ENCODE results near the gene MAP4K2. TPM values are rescaled to one million over a fixed set of nuclear protein-coding genes. Genes with fewer than 3 reads are reported as not detected.

MAP4K2 gene
- total and polyA plus RNA-seq, 2 of the 8 experiments (the other 6 are each of a cell fraction or from before 2014, with no cell fraction given): 20.1 to 20.7 TPM

DNA sequence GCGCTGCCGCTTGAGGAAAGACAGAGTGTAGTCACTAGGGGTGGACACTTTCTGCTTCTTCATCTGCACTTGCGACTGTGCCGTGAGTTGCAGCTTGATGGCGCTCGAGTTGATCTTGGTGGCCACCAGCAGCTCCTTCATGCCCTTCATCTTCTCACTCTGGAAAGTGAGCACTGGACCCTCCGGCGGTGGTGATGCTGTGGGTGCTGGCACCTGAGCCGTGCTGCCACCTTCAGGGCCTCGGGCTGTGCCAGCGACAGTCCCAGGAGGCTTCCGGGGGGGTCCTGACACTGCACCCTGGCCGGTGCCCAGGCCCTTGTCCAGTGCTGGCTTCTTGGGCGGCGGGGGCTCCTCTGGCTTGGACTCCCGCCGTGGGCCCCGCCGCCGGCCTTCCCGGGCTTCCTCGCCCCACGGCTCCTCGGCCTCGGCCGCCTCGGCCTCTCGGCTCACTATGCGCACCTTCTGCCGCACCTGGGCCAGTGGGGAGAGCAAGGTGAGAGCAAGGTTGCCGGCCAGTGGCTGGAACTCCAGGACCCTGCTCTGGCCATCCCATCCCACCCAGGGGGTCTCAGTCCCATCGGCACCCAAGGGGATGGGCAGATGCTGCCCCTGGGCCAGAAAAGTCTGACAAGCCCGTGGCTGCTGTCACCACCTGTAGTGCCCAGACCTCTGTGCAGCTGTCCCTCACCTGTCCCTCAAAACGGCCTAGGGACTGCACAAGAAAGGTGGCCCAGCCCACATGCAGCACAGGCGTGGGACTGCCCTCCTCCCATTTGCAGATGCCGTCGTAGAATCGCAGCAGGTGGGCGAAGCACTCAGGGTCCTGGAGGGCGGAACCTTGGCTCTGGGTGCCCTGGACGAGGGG lies 1.6 kb upstream of the MAP4K2 start:
- Histone ChIP-seq H3K9ac (replicated peaks in 1 of 4; ENCODE audit: extremely low read depth in 1 of 4, low read depth in 3 of 4, low read length in 3 of 4) (no peak overlapping the region), H3K27ac (ENCODE audit: low read depth, low read length) (0 out of 2 replicates have a peak overlapping the region, but pooled peaks have one; percentile 57)
- FAIRE-seq: no peak

More for the DNA sequence above, 1.6 kb upstream of the MAP4K2 start:
- Histone ChIP-seq H3K4me1 (replicated peaks in 1 of 4; ENCODE audit: control insufficient read depth in 3 of 4, insufficient read depth in 4 of 4, low read length in 3 of 4) (peaks cover 0 to 15% (median 8%) of the 10 kb centered on the region in 4 experiments; a peak in 6 of 7 replicates), H3K4ac (replicated peaks; ENCODE audit: insufficient read length, low read depth, low read length) (no peak overlapping the region), H3K56ac (replicated peaks; ENCODE audit: insufficient read length, low read depth, low read length) (no peak overlapping the region), H2AFZ (ENCODE audit: low read length) (no peak overlapping the region), H4K20me1 (replicated peaks in 1 of 2; ENCODE audit: control insufficient read depth in 1 of 2, insufficient read depth in 2 of 2, low read length in 2 of 2) (peaks cover 0 to 11% of the 10 kb centered on the region in 2 experiments), H4K8ac (ENCODE audit: extremely low read depth, insufficient read depth, low read length) (no peak overlapping the region), H2BK120ac (replicated peaks; ENCODE audit: low read depth, low read length) (no peak overlapping the region), H2AK5ac (ENCODE audit: low read depth, low read length) (no peak overlapping the region), H3K9me3 (ENCODE audit: insufficient read depth in 2 of 2, low read depth in 1 of 2, low read length in 1 of 2) (no peaks in the 10 kb centered on the region), H4K5ac (ENCODE audit: insufficient read length, low read depth, low read length) (no peak overlapping the region), H3K23me2 (ENCODE audit: low read depth, low read length) (peaks cover 13% of the 10 kb centered on the region; the same call in 1 of the 2 replicates), H3K18ac (ENCODE audit: extremely low read depth, low read length) (no peak overlapping the region), H3K79me1 (ENCODE audit: low read depth, low read length) (peaks cover 2% of the 10 kb centered on the region), H2BK12ac (ENCODE audit: low read depth, low read length) (no peak overlapping the region), H3K14ac (ENCODE audit: insufficient read length) (no peak overlapping the region), H2BK15ac (ENCODE audit: low read length) (no peak overlapping the region), H2BK5ac (ENCODE audit: low read depth, low read length) (no peak overlapping the region), H3K79me2 (ENCODE audit: control insufficient read depth in 1 of 2, insufficient read depth in 2 of 2, low read length in 2 of 2) (no peaks in the 10 kb centered on the region; a peak in 1 of 4 replicates), H3K36me3 (ENCODE audit: control insufficient read depth in 2 of 4, insufficient read depth in 4 of 4, low read length in 3 of 4) (peaks cover 7 to 14% (median 10%) of the 10 kb centered on the region in 4 experiments; a peak in 6 of 8 replicates), H3K23ac (ENCODE audit: insufficient read length) (no peak overlapping the region), H3K27me3 (replicated peaks in 1 of 4; ENCODE audit: control insufficient read depth in 3 of 4, extremely low read depth in 1 of 4, insufficient read depth in 3 of 4, low read length in 3 of 4) (no peaks in the 10 kb centered on the region), H4K91ac (replicated peaks; ENCODE audit: insufficient read length, low read length) (no peak overlapping the region), H2BK20ac (ENCODE audit: low read length) (no peak overlapping the region), H3K4me3 (ENCODE audit: extremely low read depth in 1 of 4, insufficient read depth in 2 of 4, low read depth in 3 of 4, low read length in 4 of 4) (peak overlapping the region; percentile 53 to 77 (median 66); a peak in 4 of 8 replicates), H3K4me2 (ENCODE audit: insufficient read depth in 1 of 2, low read depth in 2 of 2, low read length in 2 of 2) (peak overlapping the region; percentile 79 to 90)
- ChIA-PET POLR2A (ENCODE audit: partially characterized antibody) (interaction anchor here (0.7 to 2.2 kb wide), 10 partner anchors 10 to 292 kb away, joined by 3 to 6 read pairs (median 4); partner anchors contain the start of genes EHD1 and VPS51), CTCF (ENCODE audit: partially characterized antibody) (interaction anchor here (0.8 to 2.4 kb wide), 15 partner anchors 8 to 399 kb away, joined by 3 to 18 read pairs (median 4); no protein-coding TSS in a partner anchor)
- no peak for DNase-seq (ENCODE audit: low read depth in 1 of 2, low spot score in 2 of 2)
- WGBS, 2 experiments (ENCODE audit: extremely low coverage in 1 of 2, insufficient coverage in 1 of 2, insufficient read length in 1 of 2, insufficient replicate concordance in 2 of 2, low coverage in 1 of 2, low lambda C conversion rate in 2 of 2, missing lambda C conversion rate in 1 of 2): 84% methylated on average over 25 of the region's 41 CpGs; no CpG with 5 or more reads in 1 of the 2 experiments
- TF ChIP-seq CTCF (IDR thresholded peaks at IDR 0.05; ENCODE audit: control extremely low read depth in 1 of 3, insufficient read depth in 1 of 3, low read depth in 1 of 3, low read length in 3 of 3) (peak in 2 of 3 experiments; percentile 53 to 60; a peak in 3 of 4 replicates), SIX5 (IDR thresholded peaks at IDR 0.05; ENCODE audit: low read depth, low read length) (no peak), ZNF274 (IDR thresholded peaks at IDR 0.05; ENCODE audit: borderline replicate concordance, extremely low read depth, low read length) (no peak), RAD21 (IDR thresholded peaks at IDR 0.05 in 1 of 2, conservative IDR thresholded peaks at IDR 0.05 in 1 of 2; ENCODE audit: low read depth in 2 of 2, low read length in 2 of 2) (peak in 1 of 2 experiments; percentile 32; a peak in 1 of 4 replicates)

All from H1 (cell line).